ENCODE measurements around the gene HLA-G. TPM values are rescaled to one million over a fixed set of nuclear protein-coding genes. Genes with fewer than 3 reads are reported as not detected.

The HLA-G gene
- 0.14 and 0.37 TPM in 2 replicates for total RNA-seq

DNA sequence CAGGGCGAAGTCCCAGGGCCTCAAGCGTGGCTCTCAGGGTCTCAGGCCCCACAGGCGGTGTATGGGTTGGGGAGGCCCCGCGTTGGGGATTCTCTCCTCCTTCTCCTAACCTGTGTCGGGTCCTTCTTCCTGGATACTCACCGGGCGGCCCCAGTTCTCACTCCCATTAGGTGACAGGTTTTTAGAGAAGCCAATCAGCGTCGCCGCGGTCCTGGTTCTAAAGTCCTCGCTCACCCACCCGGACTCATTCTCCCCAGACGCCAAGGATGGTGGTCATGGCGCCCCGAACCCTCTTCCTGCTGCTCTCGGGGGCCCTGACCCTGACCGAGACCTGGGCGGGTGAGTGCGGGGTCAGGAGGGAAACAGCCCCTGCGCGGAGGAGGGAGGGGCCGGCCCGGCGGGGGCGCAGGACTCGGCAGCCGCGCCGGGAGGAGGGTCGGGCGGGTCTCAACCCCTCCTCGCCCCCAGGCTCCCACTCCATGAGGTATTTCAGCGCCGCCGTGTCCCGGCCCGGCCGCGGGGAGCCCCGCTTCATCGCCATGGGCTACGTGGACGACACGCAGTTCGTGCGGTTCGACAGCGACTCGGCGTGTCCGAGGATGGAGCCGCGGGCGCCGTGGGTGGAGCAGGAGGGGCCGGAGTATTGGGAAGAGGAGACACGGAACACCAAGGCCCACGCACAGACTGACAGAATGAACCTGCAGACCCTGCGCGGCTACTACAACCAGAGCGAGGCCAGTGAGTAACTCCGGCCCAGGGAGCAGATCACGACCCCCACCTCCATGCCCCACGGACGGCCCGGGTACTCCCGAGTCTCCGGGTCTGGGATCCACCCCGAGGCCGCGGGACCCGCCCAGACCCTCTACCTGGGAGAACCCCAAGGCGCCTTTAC lies at the start of gene HLA-G:
Gene HLA-G (plus strand): TSS at position 247 of the 892 bp plus-strand sequence. CDS start 20 bp downstream, at position 267.

Other genes starting within 250 kb of the HLA-G start
- not detected in 2 replicates for gene OR2H2, start 242.7 kb upstream of the HLA-G start, total RNA-seq
- gene GABBR1, start 194.6 kb upstream of the HLA-G start, total RNA-seq, result 10.2 and 13.5 TPM in 2 replicates
- not detected in 2 replicates for gene MOG, start 170.7 kb upstream of the HLA-G start, total RNA-seq
- gene ZFP57, start 146.7 kb upstream of the HLA-G start, total RNA-seq, result 0.37 TPM in 1 of 2 replicates, not detected in the other
- 2.6 and 8.0 TPM in 2 replicates for gene HLA-F, start 104.4 kb upstream of the HLA-G start, total RNA-seq
- gene HLA-A, start 114.7 kb downstream of the HLA-G start, total RNA-seq, result 300 and 414 TPM in 2 replicates
- 34.9 and 39.5 TPM in 2 replicates for gene POLR1H, start 233.4 kb downstream of the HLA-G start, total RNA-seq
- 10.4 and 13.1 TPM in 2 replicates for gene PPP1R11, start 239.4 kb downstream of the HLA-G start, total RNA-seq
- under 0.01 TPM in 1 of 2 replicates, not detected in the other for gene RNF39, start 247.9 kb downstream of the HLA-G start, total RNA-seq